HCT116 (cell line): ENCODE data around the gene ROCK2. TPM values are rescaled to one million over a fixed set of nuclear protein-coding genes. Genes with fewer than 3 reads are reported as not detected.

Experiments
- ATAC-seq: fragments of 200-7000 bp; cut with Tn5 transposase; 2 replicates; pipeline ENCODE4 v1.9.1; 2020; ENCODE audit warnings: mild to moderate bottlenecking, moderate library complexity
- BruUV-seq: library from RNA; stranded (reverse); fragments of 400-500 nt; replicated peaks from 2 replicates; lab custom pipeline; 2021; lab: Mats Ljungman, UMichigan
- CTCF ChIA-PET: fragments of 300-600 bp; sonication (Branson Sonifier 250); formaldehyde crosslinking; loops from one replicate; lab custom pipeline; 2021; ENCODE audit warnings: antibody characterized with exemption; lab: Charles Lee
- POLR2A ChIA-PET: fragments of 300-600, 350-600 bp; sonication (Branson Sonifier 250); formaldehyde crosslinking; loops from one replicate; lab custom pipeline; 2021; ENCODE audit warnings: antibody characterized with exemption; lab: Charles Lee
- RAD21 ChIA-PET, 2 experiments: fragments of 300-600 bp; sonication (Branson Sonifier 250); formaldehyde crosslinking; loops; one replicate each; lab custom pipeline; 2023; ENCODE audit warnings: low total read pairs in 2 of 2; ENCODE audit not compliant: uncharacterized antibody in 2 of 2, unreplicated experiment in 2 of 2, low non-redundant PET in 1 of 2; lab: Charles Lee
- DNase-seq: peaks from one replicate; pipeline ENCODE4 v3.0.0-alpha.2; 2010; ENCODE audit warnings: low read depth, low spot score
- H2AFZ ChIP-seq: fragments of 200-600 bp; shearing (Covaris generic), sonication (generic); 2 replicates; pipeline ENCODE4 v1.6.1; 2017; ENCODE audit warnings: low read depth, mixed run types, mixed read lengths, antibody characterized with exemption, low read length; ENCODE audit not compliant: poor library complexity, severe bottlenecking
- H3K27ac ChIP-seq: 2 replicates; pipeline ENCODE4 v1.5.1; 2012; ENCODE audit warnings: low read depth, low read length
- H3K27me3 ChIP-seq: fragments of 200-600 bp; sonication (generic); 2 replicates; pipeline ENCODE4 v1.6.1; 2016; ENCODE audit warnings: mixed run types, low read length, mixed read lengths; ENCODE audit not compliant: insufficient read depth
- H3K36me3 ChIP-seq, 2 experiments: fragments of 200-500 bp in 1 of 2; fragments of 200-600 bp in 1 of 2; sonication (Bioruptor generic) in 1 of 2; sonication (generic) in 1 of 2; 2 replicates each; pipeline versions ENCODE4 v1.5.1 to v1.6.1; 2014 to 2016; ENCODE audit warnings: low read length in 2 of 2, inconsistent platforms in 1 of 2, mixed read lengths in 1 of 2, mixed run types in 1 of 2; ENCODE audit not compliant: insufficient read depth in 2 of 2, control insufficient read depth in 1 of 2
- H3K4me1 ChIP-seq, 2 experiments: fragments of 200-600 bp in 1 of 2; sonication (generic) in 1 of 2; 2 replicates each; pipeline versions ENCODE4 v1.5.1 to v1.6.1; 2012 to 2017; ENCODE audit warnings: low read length in 2 of 2, inconsistent platforms in 1 of 2, mild to moderate bottlenecking in 1 of 2, mixed read lengths in 1 of 2, mixed run types in 1 of 2, moderate library complexity in 1 of 2; ENCODE audit not compliant: insufficient read depth in 2 of 2, control insufficient read depth in 1 of 2
- H3K4me2 ChIP-seq: fragments of 200-600 bp; sonication (generic); 2 replicates; pipeline ENCODE4 v1.6.1; 2017; ENCODE audit warnings: mixed run types, low read length, mixed read lengths
- H3K4me3 ChIP-seq, 2 experiments: fragments of 200-600 bp in 1 of 2; sonication (generic) in 1 of 2; replicated peaks in 1 of 2; 2 replicates each; pipeline ENCODE4 v1.5.1; 2011 to 2016; ENCODE audit warnings: low read length in 2 of 2, control low read depth in 1 of 2, low read depth in 1 of 2, mild to moderate bottlenecking in 1 of 2, mixed read lengths in 1 of 2, mixed run types in 1 of 2
- H3K79me2 ChIP-seq: fragments of 200-600 bp; sonication (generic); 2 replicates; pipeline ENCODE4 v1.6.1; 2017; ENCODE audit warnings: mild to moderate bottlenecking, mixed run types, low read length, moderate library complexity, mixed read lengths; ENCODE audit not compliant: insufficient read depth
- H3K9ac ChIP-seq: fragments of 200-600 bp; sonication (generic); 2 replicates; pipeline ENCODE4 v1.6.1; 2016; ENCODE audit warnings: low read length, mixed read lengths
- H3K9me2 ChIP-seq: fragments of 200-600 bp; sonication (generic), shearing (Covaris generic); 2 replicates; pipeline ENCODE4 v1.6.1; 2017; ENCODE audit warnings: mixed run types, mild to moderate bottlenecking, moderate library complexity; ENCODE audit not compliant: insufficient read depth
- H3K9me3 ChIP-seq, 2 experiments: fragments of 200-500 bp in 1 of 2; fragments of 200-600 bp in 1 of 2; sonication (Bioruptor generic) in 1 of 2; sonication (generic) in 1 of 2; 2 replicates each; pipeline ENCODE4 v1.6.1; 2014 to 2017; ENCODE audit warnings: low read length in 2 of 2, mixed read lengths in 2 of 2, inconsistent platforms in 1 of 2, low read depth in 1 of 2, mild to moderate bottlenecking in 1 of 2, mixed run types in 1 of 2, moderate library complexity in 1 of 2; ENCODE audit not compliant: control insufficient read depth in 1 of 2, insufficient read depth in 1 of 2
- H4K20me1 ChIP-seq: fragments of 200-600 bp; sonication (generic), shearing (Covaris generic); 2 replicates; pipeline ENCODE4 v1.6.1; 2017; ENCODE audit warnings: mixed run types, mild to moderate bottlenecking, moderate library complexity; ENCODE audit not compliant: insufficient read depth
- ATF3 ChIP-seq: IDR thresholded peaks from 2 replicates; pipeline ENCODE4 v1.6.1; 2012
- CBX3 ChIP-seq: IDR thresholded peaks from 2 replicates; pipeline ENCODE4 v1.6.1; 2012; ENCODE audit warnings: low read depth
- CEBPB ChIP-seq: IDR thresholded peaks from 2 replicates; pipeline ENCODE4 v1.6.1; 2012; ENCODE audit warnings: low read depth
- ELF1 ChIP-seq: IDR thresholded peaks from 2 replicates; pipeline ENCODE4 v1.6.1; 2012; ENCODE audit warnings: low read depth, borderline replicate concordance
- POLR2A ChIP-seq: IDR thresholded peaks from 2 replicates; pipeline ENCODE4 v1.7.0; 2011; ENCODE audit warnings: borderline replicate concordance; ENCODE audit not compliant: insufficient read depth, insufficient read length; ENCODE audit errors: extremely low read depth
- POLR2AphosphoS5 ChIP-seq: IDR thresholded peaks from 2 replicates; pipeline ENCODE4 v1.6.1; 2011; ENCODE audit warnings: mild to moderate bottlenecking, low read depth, low read length, moderate library complexity
- RAD21 ChIP-seq: IDR thresholded peaks from 2 replicates; pipeline ENCODE4 v1.6.1; 2012; ENCODE audit warnings: low read depth, mild to moderate bottlenecking
- SIN3A ChIP-seq: IDR thresholded peaks from 2 replicates; pipeline ENCODE4 v1.6.1; 2012; ENCODE audit warnings: low read depth
- SP1 ChIP-seq: IDR thresholded peaks from 2 replicates; pipeline ENCODE4 v1.6.1; 2012; ENCODE audit warnings: low read depth
- TCF7L2 ChIP-seq: IDR thresholded peaks from 2 replicates; pipeline ENCODE4 v1.7.0; 2011; ENCODE audit warnings: borderline replicate concordance, inconsistent platforms; ENCODE audit not compliant: insufficient read depth, insufficient read length; ENCODE audit errors: extremely low read depth
- ZNF274 ChIP-seq: fragments of 200-500 bp; sonication (Bioruptor generic); IDR thresholded peaks from 2 replicates; pipeline ENCODE4 v1.6.1; 2014; ENCODE audit warnings: mild to moderate bottlenecking, low read depth, low read length, inconsistent platforms
- intact Hi-C: fragments of 100-400 bp; cut with micrococcal nuclease; formaldehyde crosslinking; loops from 2 replicates; pipeline ENCODE4 v1.10.0; 2022
- total RNA-seq: library from RNA; stranded (reverse); gene quantifications from one replicate; pipeline ENCODE4 v1.2.1, GENCODE V29; 2021; ENCODE audit not compliant: unreplicated experiment
- TF ChIP-seq, protein P1 (sequence below), 3 experiments: fragments of 200-600 bp in 1 of 3; sonication (generic) in 1 of 3; IDR thresholded peaks in 2 of 3; conservative IDR thresholded peaks in 1 of 3; 2 replicates each; pipeline ENCODE4 v1.5.1; 2012 to 2017; ENCODE audit warnings: low read depth in 2 of 3, low read length in 2 of 3, antibody characterized with exemption in 1 of 3, borderline replicate concordance in 1 of 3, control low read depth in 1 of 3, mild to moderate bottlenecking in 1 of 3, mixed read lengths in 1 of 3, mixed run types in 1 of 3, moderate library complexity in 1 of 3; ENCODE audit not compliant: insufficient read depth in 1 of 3

ROCK2 gene
- total RNA-seq, 1 experiment from 2014 or later = 48.0 TPM

DNA sequence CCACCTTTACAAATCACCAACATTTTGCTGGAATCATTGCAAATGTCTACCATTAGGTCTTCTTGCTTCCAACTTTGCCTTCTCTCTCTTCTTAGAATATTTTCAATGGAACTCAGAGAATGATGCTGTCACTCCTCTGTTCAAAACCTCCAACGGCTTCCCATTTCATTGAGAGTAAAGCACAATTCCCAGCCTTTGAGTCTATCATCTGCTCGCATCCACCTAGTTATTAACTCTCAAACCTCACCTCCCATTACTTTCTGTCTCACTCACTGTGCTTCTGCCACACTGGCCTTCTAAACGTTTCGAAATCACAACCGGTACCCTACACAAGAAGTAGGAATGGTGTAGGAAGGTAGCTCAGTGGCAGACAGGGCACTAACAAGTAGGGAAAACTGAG lies 40.0 kb downstream of the ROCK2 start:
- ChIA-PET CTCF (no interaction called here), POLR2A (no interaction called here), RAD21 (no interaction called here)
- Histone ChIP-seq H4K20me1 (no peaks in the 10 kb centered on the region; the same call in 1 of the 2 replicates), H3K27ac (no peak overlapping the region), H3K9me3 (no peaks in the 10 kb centered on the region), H2AFZ (no peak overlapping the region), H3K4me3 (no peak overlapping the region), H3K79me2 (peaks cover 88% of the 10 kb centered on the region), H3K4me2 (no peak overlapping the region), H3K36me3 (no peaks in the 10 kb centered on the region), H3K4me1 (no peaks in the 10 kb centered on the region), H3K9ac (no peak overlapping the region), H3K9me2 (no peaks in the 10 kb centered on the region), H3K27me3 (no peaks in the 10 kb centered on the region)
- intact Hi-C loops = no loop called here
- BruUV-seq = no TSS peak
- DNase-seq (no peak), ATAC-seq (no peak)
- TF ChIP-seq ELF1 (no peak), ZNF274 (no peak), SP1 (no peak), POLR2A (no peak), CEBPB (no peak), POLR2AphosphoS5 (no peak), RAD21 (no peak), ATF3 (no peak), CBX3 (no peak), SIN3A (no peak), TCF7L2 (no peak)
- TF ChIP-seq, protein P1, sequence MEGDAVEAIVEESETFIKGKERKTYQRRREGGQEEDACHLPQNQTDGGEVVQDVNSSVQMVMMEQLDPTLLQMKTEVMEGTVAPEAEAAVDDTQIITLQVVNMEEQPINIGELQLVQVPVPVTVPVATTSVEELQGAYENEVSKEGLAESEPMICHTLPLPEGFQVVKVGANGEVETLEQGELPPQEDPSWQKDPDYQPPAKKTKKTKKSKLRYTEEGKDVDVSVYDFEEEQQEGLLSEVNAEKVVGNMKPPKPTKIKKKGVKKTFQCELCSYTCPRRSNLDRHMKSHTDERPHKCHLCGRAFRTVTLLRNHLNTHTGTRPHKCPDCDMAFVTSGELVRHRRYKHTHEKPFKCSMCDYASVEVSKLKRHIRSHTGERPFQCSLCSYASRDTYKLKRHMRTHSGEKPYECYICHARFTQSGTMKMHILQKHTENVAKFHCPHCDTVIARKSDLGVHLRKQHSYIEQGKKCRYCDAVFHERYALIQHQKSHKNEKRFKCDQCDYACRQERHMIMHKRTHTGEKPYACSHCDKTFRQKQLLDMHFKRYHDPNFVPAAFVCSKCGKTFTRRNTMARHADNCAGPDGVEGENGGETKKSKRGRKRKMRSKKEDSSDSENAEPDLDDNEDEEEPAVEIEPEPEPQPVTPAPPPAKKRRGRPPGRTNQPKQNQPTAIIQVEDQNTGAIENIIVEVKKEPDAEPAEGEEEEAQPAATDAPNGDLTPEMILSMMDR (IDR thresholded peaks at IDR 0.05 in 2 of 3, conservative IDR thresholded peaks at IDR 0.05 in 1 of 3; ENCODE audit: borderline replicate concordance in 1 of 3, insufficient read depth in 1 of 3, low read depth in 2 of 3, low read length in 2 of 3) = no peak
